ENCODE measurements around the gene PDLIM1.
"Not testable (repeated sequence)": the region's sequence is repeated elsewhere in the genome, so short reads cannot be mapped to it uniquely, and the experiment has no call there.

The PDLIM1 gene

GRCh38 chr10:95211606-95212279, 79.1 kb downstream of the PDLIM1 start:
- no peak for DNase-seq (ENCODE audit: low read depth in 2 of 2)

GRCh38 chr10:95209509-95210127, 81.2 kb downstream of the PDLIM1 start:
- DNase-seq (ENCODE audit: low read depth in 2 of 2) = no peak

GRCh38 chr10:95208702-95209391, 82.0 kb downstream of the PDLIM1 start:
- no peak for DNase-seq (ENCODE audit: low read depth in 2 of 2)

- DNase-seq (ENCODE audit: low read depth in 2 of 2) = not testable (repeated sequence)
Observed at GRCh38 chr10:95202865-95203264, 87.9 kb downstream of the PDLIM1 start.

GRCh38 chr10:95201736-95202135, 89.1 kb downstream of the PDLIM1 start:
- DNase-seq (ENCODE audit: low read depth in 2 of 2) = no peak

- no peak for DNase-seq (ENCODE audit: low read depth in 2 of 2)
Observed at GRCh38 chr10:95196046-95196445, 94.8 kb downstream of the PDLIM1 start.

GRCh38 chr10:95193944-95194343, 96.9 kb downstream of the PDLIM1 start, which contains the start of gene ACSM6:
ACSM6 (plus strand) TSS chr10:95194238; CDS start chr10:95194486, 248 bp downstream.
- DNase-seq (ENCODE audit: low read depth in 2 of 2) = no peak

GRCh38 chr10:95188593-95188992, 102.2 kb downstream of the PDLIM1 start:
- no peak for DNase-seq (ENCODE audit: low read depth in 2 of 2)

- DNase-seq (ENCODE audit: low read depth in 2 of 2) = no peak
Observed at GRCh38 chr10:95187617-95188016, 103.2 kb downstream of the PDLIM1 start.

All from activated CD4-positive, alpha-beta T cell treated with anti-CD3 and anti-CD28 coated beads for 24 hours (primary cell).